GM19324 (cell line): Measurements from ENCODE around the gene NPAS4.
A peak's percentile ranks its signal among the peaks of the same experiment; 100 is the strongest.
"Not testable (repeated sequence)": the region's sequence is repeated elsewhere in the genome, so short reads cannot be mapped to it uniquely, and the experiment has no call there.

Experiments used
- ATAC-seq: cut with Tn5 transposase; IDR thresholded peaks from one replicate; pipeline ENCODE4 v1.9.1; 2021; ENCODE audit warnings: mild to moderate bottlenecking, moderate library complexity; ENCODE audit not compliant: unreplicated experiment, low FRiP score

Gene NPAS4

DNA sequence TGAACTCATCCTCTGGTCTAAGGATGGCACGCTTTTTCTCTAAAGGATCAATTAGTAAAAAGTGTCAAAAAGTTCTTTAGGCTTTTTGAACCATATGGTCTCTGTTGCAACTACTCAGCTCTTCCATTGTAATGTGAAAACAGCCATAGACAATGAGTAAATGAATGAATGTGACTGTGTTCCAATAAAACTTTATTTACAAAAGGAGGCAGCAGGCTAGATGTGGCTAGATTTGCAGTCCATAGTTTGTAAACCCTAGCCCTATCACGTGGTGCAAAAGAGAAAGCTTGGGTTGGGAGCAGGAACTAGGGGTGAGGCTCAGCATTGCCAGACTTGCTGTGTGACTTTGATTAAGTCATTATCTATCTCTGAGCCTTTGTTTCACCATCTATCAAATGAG is 5.4 kb upstream of the NPAS4 start:
- ATAC-seq: no peak

- no peak for ATAC-seq
Measured at GRCh38 chr11:66417000-66417399, 3.8 kb upstream of the NPAS4 start.

DNA sequence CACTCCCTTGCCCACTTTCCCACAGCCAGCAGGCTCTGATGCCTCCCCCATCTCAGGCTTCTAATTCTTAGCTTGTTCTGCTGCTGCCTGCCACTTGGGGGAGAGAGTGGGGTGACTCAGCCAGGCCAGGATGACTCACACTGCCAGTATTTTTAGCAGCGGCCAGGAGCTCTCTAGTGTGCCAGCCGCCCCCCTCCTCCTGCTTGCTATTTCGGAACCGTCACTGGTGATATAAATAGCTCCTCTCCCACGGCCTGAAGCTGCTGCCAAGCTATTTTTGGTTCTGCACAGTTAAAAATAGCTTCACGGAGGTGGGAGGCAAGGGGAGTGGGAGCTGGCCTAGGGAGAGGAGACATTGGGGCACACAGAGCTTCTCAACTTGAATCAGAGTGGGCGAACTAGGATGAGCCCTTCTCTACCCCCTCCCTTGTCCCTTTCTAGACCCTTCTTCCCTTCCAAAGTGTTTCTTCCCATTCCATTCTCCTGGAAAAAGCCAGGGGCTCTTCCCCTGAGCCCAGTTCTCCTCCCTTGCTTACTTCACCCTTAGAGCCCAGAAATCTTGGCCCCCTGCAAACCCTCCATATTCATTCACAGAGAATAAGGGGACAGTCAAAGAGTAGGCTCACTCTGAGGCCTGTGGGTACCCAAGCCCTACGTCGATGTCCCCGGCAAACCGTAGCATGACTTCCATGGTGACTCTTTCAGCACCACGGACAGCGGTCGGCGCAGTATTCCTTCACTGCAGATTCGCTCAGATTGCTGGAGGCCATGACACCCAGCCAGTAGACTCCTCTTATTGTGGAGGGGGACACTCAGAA is 2.5 kb upstream of the NPAS4 start:
- ATAC-seq: no peak

GRCh38 chr11:66418986-66419308 is 1.9 kb upstream of the NPAS4 start:
- ATAC-seq: no peak

DNA sequence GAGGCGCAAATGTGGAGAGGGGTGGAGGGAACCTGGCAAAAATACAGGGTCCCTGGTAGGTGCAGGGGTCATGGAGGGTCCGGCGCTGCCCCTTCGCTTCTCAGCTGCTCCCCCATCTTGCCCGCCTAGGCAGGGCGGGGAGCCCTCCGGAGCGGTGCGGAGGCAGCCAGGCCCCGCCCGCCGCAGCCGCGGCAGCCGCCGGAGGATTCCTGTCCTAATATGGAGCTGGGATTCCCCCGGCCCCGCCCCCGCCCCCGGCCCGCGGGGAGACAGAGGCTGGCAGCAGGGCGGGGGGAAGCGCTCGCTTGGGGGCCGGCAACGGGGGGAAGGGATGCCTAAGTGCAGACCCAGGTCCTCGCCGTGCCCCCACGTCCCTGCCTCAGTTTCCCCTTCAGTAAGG is 1.0 kb upstream of the NPAS4 start:
- ATAC-seq: no peak

DNA sequence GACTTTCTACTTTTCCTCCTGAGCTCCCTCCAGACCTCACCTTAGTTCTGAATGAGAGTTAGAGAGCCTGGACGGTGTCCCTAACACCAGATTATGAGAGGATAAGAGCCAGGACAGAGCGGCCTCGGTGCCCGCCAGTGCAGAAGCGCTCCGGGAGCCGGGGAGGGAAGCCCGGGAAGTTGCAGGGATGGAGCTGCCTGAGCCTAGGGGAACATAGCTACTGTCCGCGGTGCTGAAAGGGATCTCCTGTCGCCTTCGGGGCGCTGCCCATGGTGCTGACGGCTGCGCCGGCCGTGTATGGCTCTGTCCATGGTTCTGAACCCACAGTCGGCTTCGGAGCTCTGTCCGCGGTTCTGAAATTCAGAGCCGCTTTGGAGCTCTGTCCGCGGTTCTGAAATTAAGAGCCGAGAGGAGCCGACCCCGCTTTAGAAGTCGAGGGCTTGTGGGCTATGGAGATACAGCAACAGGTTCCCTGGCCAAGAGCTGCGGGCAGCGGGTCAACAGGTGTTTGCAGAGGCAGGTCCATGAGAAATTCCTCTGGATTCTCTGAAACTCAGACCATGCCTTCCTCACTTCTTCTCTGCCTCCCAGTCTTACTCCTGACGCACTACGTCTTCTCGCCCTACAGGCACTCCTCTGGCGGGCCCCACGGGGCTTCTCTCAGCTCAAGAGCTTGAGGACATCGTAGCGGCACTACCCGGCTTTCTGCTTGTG is 814 bp downstream of the NPAS4 start:
- no peak for ATAC-seq

DNA sequence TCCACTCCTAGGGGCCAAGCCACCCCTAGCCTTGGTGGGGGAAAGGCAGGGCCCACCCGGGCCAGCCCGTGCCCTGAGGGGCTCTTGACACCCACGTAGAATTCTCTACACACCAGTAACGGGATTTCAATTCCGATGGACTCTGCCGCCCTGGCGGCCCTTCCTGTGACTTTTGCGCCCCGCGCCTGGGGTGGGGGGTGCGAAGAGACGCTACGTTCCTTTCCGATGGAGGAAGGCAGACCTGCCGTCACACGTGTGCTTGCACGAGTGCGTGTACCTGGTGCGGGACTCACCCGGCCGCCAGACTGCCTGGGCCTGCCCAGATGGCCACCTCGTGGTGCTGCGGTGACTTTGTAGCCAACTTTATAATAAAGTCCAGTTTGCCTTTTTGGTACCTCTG is 5.5 kb downstream of the NPAS4 start:
- no peak for ATAC-seq

DNA sequence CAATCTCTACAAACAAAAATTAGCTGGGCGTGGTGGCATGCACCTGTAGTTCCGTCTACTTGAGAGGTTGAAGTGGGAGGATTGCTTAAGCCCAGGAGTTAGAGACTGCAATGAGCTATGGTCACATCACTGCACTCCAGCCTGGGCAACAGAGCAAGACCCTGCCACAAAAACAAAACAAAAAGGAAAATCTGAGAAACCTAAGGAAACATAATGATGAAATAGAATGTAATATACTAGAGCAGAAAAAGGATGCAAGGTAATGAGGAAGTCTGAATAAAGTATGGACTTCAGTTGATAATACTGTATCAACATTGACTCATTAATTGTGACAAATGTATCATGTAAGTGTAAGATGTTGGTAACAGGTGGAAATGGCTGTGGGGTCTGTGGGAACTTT is 8.1 kb downstream of the NPAS4 start:
- no peak for ATAC-seq

- ATAC-seq: no peak
Measured at GRCh38 chr11:66429983-66430602, 9.3 kb downstream of the NPAS4 start.

- not testable (repeated sequence) for ATAC-seq
Measured at GRCh38 chr11:66431287-66431686, 10.5 kb downstream of the NPAS4 start.

GRCh38 chr11:66431871-66432329 is 11.1 kb downstream of the NPAS4 start:
- ATAC-seq: not testable (repeated sequence)

GRCh38 chr11:66432597-66432996 is 11.8 kb downstream of the NPAS4 start:
- no peak for ATAC-seq

GRCh38 chr11:66437979-66438503 is 17.2 kb downstream of the NPAS4 start:
- ATAC-seq: no peak

- ATAC-seq: peak; percentile 81
Measured at GRCh38 chr11:66438504-66439466, 17.9 kb downstream of the NPAS4 start, which contains the start of gene MRPL11. MRPL11 (minus strand) TSS chr11:66438848; CDS start chr11:66438754, 94 bp downstream.

- not testable (repeated sequence) for ATAC-seq
Measured at GRCh38 chr11:66440101-66440939, 19.5 kb downstream of the NPAS4 start.

GRCh38 chr11:66440940-66441282 is 20.1 kb downstream of the NPAS4 start:
- ATAC-seq: not testable (repeated sequence)

GRCh38 chr11:66443602-66444001 is 22.8 kb downstream of the NPAS4 start:
- ATAC-seq: no peak

GRCh38 chr11:66447012-66447411 is 26.2 kb downstream of the NPAS4 start:
- no peak for ATAC-seq

- no peak for ATAC-seq
Measured at GRCh38 chr11:66448523-66448922, 27.7 kb downstream of the NPAS4 start.
